RCC 7860 (cell line): Measurements from ENCODE around the gene PTTG2.
"Not testable (repeated sequence)": the region's sequence is repeated elsewhere in the genome, so short reads cannot be mapped to it uniquely, and the experiment has no call there.

Experiments used
- DNase-seq: peaks from one replicate; pipeline ENCODE4 v3.0.0-alpha.2; 2015; ENCODE audit warnings: low spot score
- FAIRE-seq: peaks from 2 replicates; lab custom pipeline; 2012; peaks lifted over from hg19 to GRCh38; lab: Jason Lieb, UNC

Gene PTTG2

DNA sequence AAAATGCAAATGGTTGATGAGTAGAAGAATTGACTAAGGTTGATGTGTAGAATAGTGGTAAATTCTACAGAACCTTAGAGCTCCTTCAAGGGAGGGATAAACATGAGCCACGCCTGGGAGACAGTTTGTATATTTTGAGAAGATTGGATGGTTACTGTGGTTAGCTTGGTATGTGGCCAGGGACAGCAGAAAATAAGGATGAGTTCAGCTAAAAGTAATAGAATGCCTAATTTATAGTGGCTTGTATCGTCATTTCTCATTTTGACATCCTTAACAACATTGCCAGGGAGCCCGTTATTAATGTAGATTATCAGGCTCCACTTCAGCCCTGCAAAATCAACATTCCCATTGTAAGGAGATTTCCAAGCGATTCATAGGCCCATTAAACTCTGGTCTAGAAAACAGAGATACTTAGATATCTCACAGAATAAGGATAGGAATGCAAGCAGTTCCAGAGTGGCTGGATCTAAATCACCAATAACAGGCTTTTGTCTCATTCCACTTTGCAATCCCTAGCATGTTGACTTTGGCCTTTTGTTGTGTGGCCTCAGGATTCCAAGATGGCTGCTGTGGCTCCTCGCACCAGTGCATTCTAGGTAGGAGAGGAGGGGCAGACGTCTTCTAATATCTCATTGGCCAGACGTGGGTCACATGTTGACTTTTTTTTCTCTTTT, 6.4 kb upstream of the PTTG2 start:
- FAIRE-seq (no peak), DNase-seq (no peak)

- no peak for DNase-seq
- no peak for FAIRE-seq
Measured at GRCh38 chr4:37956941-37957340, 3.3 kb upstream of the PTTG2 start.

DNA sequence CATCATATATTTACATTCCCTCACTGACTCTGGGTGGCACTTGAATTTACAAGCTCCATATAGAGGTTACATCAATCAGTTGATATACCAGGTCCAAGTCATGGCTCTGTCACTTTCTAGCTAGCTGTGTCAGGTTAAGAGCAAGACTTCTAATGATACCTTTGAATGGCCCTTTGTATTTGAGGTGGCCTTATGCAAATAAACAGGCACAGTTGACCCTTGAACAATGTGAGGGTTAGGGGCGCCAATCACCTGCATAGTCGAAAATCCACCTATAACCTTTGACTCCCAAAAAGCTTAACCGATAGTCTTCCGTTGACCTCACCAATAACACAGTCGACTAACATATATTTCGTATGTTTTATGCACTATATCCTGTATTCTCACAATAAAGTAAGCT, 1.3 kb upstream of the PTTG2 start:
- FAIRE-seq (no peak), DNase-seq (no peak)

DNA sequence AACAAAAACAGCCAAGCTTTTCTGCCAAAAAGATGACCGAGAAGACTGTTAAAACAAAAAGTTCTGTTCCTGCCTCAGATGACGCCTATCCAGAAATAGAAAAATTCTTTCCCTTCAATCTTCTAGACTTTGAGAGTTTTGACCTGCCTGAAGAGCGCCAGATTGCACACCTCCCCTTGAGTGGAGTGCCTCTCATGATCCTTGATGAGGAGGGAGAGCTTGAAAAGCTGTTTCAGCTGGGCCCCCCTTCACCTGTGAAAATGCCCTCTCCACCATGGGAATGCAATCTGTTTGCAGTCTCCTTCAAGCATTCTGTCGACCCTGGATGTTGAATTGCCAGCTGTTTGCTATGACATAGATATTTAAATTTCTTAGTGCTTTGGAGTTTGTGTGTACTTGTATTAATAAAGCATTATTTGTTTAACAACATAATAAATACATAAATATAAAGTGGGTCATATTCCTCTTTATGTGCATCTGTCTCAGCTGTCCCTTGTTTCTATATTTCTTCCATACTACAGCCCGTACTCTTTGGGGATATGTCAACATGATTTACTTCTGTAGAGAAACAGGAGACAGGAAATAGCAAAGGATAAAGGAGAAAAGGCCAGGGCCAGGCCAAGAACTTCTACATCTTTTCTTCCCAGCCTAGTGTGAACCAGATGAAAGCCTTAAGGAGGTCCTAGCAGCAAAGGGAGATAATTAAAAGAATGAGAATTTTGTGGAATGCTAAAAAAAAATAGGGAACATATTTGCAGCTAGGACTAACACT, 667 bp downstream of the PTTG2 start:
- FAIRE-seq: no peak
- no peak for DNase-seq

DNA sequence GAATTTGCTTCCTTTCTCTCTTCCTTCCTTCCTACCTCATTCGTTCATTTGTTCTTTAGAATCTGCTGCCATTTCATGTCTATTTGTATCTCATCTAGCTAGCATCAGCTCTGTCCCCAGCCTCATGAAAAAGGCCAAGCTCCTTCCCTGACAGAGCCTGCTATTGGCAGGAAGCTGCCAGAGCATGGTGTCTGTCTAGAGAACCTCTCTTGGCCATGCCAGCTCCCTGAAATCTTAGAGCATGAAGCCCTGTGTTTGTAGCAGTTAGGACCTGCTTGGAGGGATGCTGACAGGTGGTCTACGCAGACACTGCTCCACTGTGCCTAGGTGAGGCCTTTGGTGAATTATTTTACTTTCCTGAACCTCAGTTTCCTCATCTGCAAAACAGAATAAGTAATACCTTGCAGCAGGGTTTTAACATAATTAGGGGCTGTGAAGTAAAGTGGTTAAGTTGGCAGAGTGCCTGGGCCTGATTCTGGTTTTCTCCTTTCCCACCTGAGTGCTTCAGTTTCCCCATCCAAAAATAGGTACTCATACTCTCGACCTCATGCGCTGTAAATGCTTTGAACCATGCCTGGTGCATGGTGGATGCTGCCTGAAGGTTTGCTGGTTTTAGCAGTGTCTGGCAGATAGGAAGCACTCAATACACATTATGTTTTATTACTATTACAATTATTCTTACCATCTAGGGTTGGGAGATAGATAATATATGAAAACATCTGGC, 4.7 kb downstream of the PTTG2 start:
- FAIRE-seq (no peak), DNase-seq (no peak)

DNA sequence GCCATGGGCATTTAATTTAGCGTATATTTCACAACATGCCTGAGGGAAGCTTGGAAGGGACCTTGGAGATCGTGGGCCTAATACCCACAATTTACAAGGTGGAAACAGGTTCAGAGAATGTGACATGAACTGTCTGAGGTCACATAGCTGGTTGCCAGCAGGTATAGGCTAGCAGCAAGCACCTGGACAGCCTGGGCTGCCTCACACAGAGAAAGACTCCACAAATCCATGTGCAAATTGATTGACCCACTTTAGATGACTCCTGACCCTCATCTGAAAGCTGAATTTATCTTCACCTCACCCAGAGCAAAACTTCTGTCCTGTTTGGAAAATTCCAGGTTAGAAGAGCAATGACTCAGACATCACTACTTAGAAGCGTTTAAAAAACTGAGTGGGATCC, 5.8 kb downstream of the PTTG2 start:
- FAIRE-seq (no peak), DNase-seq (no peak)

GRCh38 chr4:37967736-37968135, 7.5 kb downstream of the PTTG2 start:
- DNase-seq (no peak), FAIRE-seq (no peak)

- FAIRE-seq (no peak), DNase-seq (no peak)
Measured at GRCh38 chr4:37968747-37969146, 8.5 kb downstream of the PTTG2 start.

GRCh38 chr4:37970702-37971101, 10.5 kb downstream of the PTTG2 start:
- FAIRE-seq: no peak

DNA sequence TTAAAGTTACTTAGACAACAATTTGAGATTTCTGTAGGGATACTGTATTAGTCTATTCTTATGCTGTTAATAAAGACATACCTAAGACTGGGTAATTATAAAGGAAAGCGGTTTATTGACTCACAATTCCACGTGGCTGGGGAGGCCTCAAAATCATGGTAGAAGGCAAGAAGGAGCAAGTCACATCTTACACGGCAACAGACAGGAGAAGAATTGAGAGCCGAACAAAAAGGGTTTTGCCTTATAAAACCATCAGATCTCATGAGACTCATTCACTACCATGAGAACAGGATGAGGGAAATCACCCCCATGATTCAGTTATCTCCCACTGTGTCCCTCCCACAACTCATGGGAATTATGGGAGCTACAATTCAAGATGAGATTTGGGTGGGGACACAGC, 11.0 kb downstream of the PTTG2 start:
- FAIRE-seq (no peak), DNase-seq (no peak)

More at GRCh38 chr4:37970702-37971101, 10.5 kb downstream of the PTTG2 start:
- DNase-seq: peak; percentile 37

DNA sequence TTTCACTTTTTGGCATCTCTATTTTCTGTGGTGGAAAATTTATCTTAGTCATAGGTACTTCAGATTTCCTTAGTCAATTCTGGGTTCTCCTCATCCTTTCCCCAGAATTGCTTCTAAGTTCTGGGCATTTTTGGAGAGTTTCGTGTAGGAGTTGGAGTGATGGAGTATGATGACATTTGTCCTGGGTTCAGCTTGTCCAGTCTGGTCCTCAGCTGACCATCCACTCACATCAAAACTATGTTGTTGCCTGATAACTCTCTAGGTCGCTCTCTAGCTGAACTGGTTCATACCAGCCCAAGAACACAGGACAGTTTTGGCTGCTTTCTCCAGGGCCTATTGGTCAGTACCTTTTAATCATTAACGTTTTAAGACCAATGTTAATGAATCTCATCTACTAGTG, 13.2 kb downstream of the PTTG2 start:
- FAIRE-seq (no peak), DNase-seq (no peak)

- not testable (repeated sequence) for FAIRE-seq
Measured at GRCh38 chr4:37975321-37975822, 15.2 kb downstream of the PTTG2 start.

DNA sequence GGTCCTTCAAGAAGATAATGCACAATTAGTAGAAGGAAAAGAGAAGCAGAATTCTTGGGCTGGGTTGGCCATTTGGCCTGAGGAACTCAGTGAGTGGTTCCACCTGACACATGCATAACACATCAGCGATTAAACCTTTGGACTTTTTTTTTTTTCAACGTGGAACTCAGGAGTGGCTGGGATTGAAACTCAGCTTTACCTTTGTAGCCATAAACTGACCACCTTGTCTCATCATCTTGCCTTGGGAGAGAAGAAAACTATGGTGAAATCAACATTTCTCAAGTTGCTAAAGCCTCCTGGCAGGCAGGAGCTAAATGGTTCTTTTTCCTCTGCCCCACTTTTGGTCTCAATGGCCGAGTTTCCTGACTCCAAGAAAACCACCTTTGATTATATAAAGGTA, 16.3 kb downstream of the PTTG2 start:
- no peak for FAIRE-seq

More at GRCh38 chr4:37975321-37975822, 15.2 kb downstream of the PTTG2 start:
- DNase-seq: not testable (repeated sequence)

DNA sequence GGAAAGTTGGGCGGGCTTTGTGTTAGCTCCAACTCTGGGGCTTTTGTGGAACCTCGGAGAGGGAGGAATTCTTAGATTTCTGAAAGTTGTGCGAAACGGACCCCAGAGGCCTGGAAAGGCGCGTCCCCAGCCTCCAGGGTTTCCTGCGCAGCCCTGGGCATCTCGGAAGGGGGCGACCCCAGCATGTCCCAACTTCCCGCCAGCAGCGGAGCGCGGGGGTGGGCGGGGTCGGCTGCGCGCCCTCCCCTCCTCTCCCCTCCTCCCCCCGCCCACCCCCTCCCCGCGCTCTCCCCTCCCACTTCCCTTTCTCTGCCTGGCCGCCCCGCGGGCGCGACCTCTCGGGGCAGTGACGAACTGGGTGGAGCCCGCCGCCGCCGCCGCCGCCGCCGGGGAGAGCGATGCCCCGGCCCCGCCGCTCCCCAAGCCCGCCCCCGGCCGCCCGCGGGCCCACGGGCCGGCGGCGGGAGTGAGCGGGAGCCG, 16.8 kb downstream of the PTTG2 start:
- FAIRE-seq: no peak

More for the DNA sequence above, 16.3 kb downstream of the PTTG2 start:
- no peak for DNase-seq

GRCh38 chr4:37977471-37978247, 17.5 kb downstream of the PTTG2 start:
- DNase-seq: peak; percentile 56
- no peak for FAIRE-seq

More for the DNA sequence above, 16.8 kb downstream of the PTTG2 start:
- peak; percentile 59 for DNase-seq

GRCh38 chr4:37978248-37978924, 18.2 kb downstream of the PTTG2 start:
- no peak for DNase-seq

GRCh38 chr4:37980246-37980645, 20.0 kb downstream of the PTTG2 start:
- DNase-seq (no peak), FAIRE-seq (no peak)

More at GRCh38 chr4:37978248-37978924, 18.2 kb downstream of the PTTG2 start:
- FAIRE-seq: no peak

GRCh38 chr4:37981425-37981824, 21.2 kb downstream of the PTTG2 start:
- no peak for DNase-seq
- no peak for FAIRE-seq

DNA sequence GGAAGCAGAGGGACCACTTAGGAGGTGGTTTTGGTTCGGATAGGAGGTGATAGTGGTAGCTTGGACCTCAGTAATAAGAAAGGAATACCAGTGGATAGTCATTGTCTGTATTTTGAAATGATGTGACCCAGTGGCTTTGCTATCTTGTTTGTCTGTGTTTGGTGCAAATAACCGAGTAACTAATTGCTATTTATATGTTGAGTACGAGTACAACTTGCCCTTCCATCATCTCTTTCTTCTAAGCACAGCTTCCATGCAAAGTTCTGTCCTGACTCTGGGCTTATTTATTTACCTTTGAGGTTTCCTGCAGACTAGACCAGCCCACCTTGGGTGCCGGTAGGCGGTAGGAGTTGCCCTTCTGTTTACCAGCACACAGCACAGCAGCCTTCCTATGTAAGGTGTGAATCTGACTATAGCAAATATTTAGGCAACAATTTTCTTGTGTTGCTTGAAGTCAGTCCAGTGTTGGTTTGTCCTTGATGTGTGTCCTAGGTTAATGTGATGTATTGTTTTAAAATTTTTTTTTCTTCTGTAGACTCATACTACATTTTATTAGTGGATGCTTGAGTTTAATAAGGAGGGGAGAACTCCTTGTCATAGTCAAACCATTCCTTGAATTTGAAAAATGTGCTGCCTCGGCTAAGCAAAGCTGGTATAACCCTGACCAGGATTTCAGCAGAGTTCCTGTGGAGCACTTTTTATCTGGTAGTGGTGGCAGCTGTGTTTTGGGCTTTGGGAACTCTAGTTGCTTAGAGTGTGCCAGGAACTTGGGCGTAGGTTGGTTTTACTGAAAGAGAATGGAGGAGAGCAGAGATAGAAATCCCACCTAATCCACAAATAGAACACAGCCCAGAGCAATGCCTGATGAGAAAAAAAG, 21.9 kb downstream of the PTTG2 start:
- DNase-seq (no peak), FAIRE-seq (no peak)
